GM21786 (cell line): ENCODE results near the gene FLII.
"Not testable (repeated sequence)": the region's sequence is repeated elsewhere in the genome, so short reads cannot be mapped to it uniquely, and the experiment has no call there.

ENCODE experiments used
- ATAC-seq: cut with Tn5 transposase; IDR thresholded peaks from one replicate; pipeline ENCODE4 v1.9.1; 2021; ENCODE audit not compliant: unreplicated experiment

The FLII gene

DNA sequence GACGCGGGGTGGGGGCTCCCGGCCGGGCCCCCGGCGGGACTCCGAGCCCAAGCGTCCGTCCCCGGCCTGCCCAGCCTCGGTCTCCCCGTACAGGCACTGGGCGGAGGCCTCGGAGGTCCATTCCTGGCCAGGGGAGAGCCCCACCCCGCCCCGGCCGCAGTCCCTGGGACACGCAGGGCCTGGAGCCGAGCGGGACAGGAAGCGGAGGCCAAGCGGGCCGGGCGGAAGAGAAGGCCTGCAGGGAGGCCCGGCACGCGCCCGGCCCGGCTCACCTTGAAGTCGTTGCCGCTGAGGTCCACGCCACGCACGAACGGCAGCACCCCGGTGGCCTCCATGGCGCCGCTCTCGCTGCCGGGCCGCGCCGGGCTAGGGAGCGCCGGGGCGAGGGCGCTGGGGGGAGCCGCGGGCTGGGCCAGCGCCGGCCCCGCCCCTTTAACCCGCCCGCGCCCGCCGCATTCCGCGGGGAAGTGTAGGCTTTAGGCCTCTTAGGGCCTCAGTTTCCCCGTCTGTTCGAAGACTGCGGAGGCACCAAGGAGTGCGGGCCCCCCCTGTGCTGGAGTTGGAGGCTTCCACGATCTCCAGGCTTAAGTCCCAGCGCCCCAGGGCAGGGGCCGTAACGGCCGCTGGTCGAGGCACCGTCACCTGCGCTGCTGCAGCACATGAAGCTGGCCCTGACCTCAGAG lies at the start of gene FLII:
FLII (minus strand) TSS at position 383 of the 683 bp plus-strand sequence; CDS start at position 335, 48 bp downstream.
- no peak for ATAC-seq

- not testable (repeated sequence) for ATAC-seq
These were observed 44.7 kb upstream of the FLII start for GRCh38 chr17:18303206-18303605.

DNA sequence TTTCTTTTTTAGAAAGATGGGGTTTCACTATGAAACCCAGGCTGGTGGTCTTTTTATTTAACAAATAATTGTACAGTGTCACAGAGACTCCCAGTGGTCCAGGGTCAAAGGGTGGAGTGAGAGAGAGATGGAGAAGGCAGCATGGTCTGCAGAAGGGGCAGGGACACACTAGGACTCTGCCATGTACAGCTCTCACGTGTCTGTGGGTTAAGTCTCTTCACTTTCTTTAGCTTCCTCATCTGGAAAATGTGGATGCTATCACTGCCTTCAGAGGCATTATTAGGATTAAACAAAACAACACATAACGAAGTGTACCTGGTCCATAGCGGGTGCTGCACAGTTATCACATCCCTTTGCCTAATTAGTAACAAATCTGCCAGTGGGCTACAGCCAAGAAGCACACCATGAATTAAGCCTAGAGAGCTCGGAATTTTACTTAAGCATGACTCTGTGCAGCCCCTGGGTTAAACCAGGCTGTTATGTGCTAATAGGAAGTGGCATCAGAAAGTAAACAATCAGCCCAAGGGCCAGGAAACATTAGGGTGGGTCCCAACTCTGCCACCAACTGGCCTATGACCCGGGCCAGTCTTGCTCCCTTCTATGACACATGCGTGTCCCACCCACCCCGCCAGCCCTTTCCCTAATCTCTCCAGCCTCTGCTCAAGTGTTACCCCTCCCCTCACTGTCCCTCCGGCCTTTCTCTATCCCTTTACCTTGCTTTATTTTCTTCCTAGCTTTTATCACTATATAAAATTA lies 42.4 kb upstream of the FLII start:
- ATAC-seq: no peak

DNA sequence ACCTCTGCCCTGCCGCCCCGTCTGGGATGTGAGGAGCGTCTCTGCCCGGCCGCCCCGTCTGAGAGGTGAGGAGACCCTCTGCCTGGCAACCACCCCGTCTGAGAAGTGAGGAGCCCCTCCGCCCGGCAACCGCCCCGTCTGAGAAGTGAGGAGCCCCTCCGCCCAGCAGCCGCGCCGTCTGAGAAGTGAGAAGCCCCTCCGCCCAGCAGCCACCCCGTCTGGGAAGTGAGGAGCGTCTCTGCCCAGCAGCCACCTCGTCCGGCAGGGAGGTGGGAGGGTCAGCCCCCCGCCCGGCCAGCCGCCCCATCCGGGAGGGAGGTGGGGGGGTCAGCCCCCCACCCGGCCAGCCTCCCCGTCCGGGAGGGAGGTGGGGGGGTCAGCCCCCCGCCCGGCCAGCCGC lies 39.5 kb upstream of the FLII start:
- ATAC-seq: not testable (repeated sequence)

DNA sequence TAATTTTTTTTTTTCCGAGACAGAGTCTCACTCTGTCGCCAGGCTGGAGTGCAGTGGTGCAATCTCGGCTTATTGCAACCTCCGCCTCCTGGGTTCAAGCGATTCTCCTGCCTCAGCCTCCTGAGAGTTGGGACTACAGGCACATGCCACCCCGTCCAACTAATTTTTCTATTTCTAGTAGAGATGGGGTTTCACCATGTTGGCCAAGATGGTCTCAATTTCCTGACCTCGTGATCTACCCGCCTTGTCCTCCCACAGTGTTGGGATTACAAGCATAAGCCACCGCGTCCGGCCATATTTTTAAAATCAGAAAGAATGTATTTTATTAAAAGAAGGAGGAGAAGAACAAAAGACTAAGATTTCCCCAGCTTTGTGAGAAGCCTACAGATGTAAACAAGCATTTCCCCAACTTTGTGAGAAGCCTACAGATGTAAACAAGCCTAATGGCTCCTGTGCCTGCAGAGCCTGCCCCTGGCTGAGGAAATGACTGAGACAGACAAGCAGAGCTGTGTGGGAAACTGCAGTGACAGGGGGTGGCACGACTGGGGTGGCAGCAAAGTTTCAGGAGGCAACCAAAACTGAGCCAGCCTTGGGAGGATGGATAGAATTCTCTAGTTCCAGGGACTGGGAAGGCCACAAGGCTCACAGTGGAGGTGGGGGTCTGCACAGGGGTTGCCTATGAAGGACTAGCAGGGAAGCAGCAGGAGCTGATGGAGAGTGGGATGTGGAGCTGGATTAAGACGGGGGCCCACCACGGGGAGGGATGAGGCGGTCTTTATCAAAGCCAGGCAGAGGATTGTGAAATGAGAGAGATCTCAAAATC lies 33.4 kb upstream of the FLII start:
- ATAC-seq: no peak

GRCh38 chr17:18285296-18285695 lies 26.8 kb upstream of the FLII start:
- no peak for ATAC-seq

DNA sequence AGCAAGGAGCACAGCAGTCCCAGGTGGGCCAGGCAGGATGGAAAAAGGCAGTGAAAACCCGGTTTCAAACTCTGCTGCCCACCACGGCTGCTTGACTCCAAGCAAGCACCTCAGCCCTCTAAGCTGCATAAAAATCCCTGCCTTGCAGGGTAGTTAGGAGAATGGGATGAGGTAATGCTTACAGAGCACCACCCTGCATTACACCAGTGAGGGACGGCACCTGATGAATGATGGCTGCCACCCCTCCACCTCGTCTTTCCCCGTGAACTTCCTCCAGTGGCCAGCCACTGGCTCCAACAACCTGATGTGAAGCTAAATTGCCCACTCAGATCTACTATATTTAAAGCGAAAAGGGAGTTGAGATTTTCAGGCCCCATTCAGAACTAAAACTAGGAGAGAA lies 23.2 kb upstream of the FLII start:
- no peak for ATAC-seq

DNA sequence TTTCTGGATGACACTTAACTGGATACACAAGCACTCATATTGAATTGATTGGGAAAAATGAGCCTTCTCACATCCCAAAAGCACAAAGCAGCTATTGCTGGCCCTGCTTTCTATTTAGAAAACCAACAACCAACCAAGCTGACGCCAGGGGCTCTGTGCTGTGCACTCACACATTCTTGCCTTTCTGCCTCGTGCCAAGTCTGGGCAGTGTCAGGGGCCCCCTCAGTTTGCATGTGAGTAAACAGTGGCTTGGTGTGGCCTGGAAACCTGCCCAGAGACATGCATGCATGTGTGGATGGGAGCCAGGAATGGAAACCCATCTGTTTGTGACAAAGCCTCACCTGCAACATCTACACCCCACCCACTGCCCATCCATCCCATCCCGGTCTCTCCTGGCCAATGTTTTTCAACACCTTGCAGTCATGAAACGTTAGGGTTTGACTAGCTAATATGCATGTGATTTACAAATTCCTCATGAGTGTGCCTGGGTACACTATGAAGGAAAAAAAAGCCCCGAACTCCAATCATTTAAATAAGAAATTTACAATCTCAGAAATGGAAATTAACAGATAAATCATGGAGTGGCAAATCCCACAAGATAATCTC lies 22.3 kb upstream of the FLII start:
- ATAC-seq: no peak

DNA sequence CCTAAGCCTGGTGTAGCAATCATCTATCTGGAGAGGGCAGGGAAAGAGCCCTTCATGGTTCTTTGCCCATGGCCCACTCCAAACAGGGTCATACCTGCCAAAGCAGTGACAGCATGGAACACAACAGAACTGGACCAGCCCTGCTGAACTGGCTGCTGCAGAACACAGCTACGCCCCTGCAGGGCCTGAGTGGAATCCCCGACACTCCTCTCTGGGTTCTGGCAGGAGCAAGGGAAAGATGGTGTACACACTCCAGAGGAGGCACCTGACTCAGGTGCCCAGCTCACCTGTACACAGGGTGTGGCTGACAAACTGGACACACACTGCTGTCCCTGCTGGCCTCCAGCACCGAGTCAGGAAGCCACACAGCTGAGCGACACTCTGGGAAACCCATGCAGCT lies 21.7 kb upstream of the FLII start:
- no peak for ATAC-seq

GRCh38 chr17:18278867-18279266 lies 20.3 kb upstream of the FLII start:
- ATAC-seq: no peak

DNA sequence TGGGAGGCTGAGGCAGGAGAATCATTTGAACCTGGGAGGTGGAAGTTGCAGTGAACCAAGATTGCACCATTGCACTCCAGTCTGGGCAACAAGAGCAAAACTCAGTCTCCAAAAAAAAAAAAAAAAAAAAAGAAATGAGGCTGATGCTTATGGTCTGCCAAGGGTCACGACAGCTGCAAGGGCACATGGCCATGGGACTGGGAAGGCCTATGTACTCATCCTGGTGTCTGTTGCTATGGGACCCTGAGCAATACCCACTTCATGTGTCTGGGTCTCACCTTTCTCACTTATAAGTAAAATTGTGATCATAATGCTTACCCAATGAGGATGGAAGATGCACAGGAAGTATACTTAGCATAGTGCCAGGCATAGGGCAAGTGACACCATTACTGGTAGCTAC lies 18.5 kb upstream of the FLII start:
- ATAC-seq: no peak

GRCh38 chr17:18270046-18270931 lies 11.8 kb upstream of the FLII start:
- ATAC-seq: no peak

- ATAC-seq: no peak
These were observed 9.6 kb upstream of the FLII start for GRCh38 chr17:18267927-18268711.

GRCh38 chr17:18267366-18267765 lies 8.8 kb upstream of the FLII start:
- no peak for ATAC-seq

DNA sequence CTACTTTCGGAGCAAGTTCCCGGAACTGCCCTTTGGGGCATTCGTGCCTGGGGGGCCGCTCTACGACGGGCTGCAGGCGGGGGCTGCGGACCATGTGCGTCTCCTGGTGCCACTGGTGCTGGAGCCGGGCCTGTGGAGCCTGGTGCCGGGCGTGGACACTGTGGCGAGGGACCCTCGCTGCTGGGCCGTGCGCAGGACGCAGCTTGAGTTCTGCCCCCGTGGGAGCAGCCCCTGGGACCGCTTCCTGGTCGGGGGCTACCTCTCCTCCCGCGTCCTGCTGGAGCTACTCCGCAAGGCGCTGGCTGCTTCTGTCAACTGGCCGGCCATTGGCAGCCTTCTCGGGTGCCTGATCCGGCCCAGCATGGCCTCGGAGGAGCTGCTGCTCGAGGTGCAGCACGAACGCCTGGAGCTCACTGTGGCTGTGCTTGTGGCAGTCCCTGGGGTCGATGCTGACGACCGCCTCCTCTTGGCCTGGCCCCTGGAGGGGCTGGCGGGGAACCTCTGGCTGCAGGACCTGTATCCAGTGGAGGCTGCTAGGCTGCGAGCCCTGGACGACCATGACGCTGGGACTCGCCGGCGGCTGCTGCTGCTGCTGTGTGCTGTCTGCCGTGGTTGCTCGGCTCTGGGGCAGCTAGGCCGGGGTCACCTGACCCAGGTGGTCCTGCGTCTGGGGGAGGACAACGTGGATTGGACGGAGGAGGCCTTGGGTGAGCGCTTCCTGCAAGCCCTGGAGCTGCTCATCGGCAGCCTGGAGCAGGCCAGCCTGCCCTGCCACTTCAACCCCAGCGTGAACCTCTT lies 5.5 kb upstream of the FLII start:
- ATAC-seq: no peak

- no peak for ATAC-seq
These were observed 4.1 kb upstream of the FLII start for GRCh38 chr17:18262641-18263040.

DNA sequence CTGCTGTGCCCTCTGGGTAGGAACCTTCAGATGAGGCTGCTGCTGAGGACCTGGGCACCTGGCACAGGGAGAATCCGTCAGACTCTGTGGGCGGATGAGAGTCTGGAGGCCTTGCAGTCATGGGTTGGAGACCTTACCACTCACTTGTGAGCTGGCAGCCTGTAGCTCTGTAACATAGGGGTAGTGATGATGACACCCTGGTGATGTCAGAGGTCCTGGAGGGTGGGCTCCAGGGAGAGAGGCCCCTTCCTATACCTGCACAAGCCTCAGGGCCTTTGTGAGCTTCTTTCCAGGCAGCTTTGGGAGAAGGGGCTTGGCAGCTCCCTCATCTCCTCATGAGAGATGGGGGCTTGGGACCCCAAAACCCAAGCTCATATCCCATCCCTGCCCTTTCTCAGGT lies 3.6 kb upstream of the FLII start:
- ATAC-seq: no peak

- no peak for ATAC-seq
These were observed 3.1 kb upstream of the FLII start for GRCh38 chr17:18261659-18262058.

- no peak for ATAC-seq
These were observed 2.6 kb upstream of the FLII start for GRCh38 chr17:18261146-18261515.
